Measurements from ENCODE around the gene NSUN2.

GRCh38 chr5:6550628-6551027 is 82.2 kb downstream of the NSUN2 start:
- TF ChIP-seq CTCF (IDR thresholded peaks at IDR 0.05; ENCODE audit: low read length) (no peak), EZH2 (optimal IDR thresholded peaks at IDR 0.05; ENCODE audit: low read depth, low read length) (no peak), EZH2phosphoT487 (IDR thresholded peaks at IDR 0.05; ENCODE audit: low read length) (no peak)
